ENCODE measurements around the gene BCAS2. TPM values are rescaled to one million over a fixed set of nuclear protein-coding genes. Genes with fewer than 3 reads are reported as not detected.

BCAS2 gene
- total and polyA plus RNA-seq, 11 donors: 18.6 to 44.4 (median 34.4) TPM

- ATAC-seq: no peak
- TF ChIP-seq CTCF (IDR thresholded peaks at IDR 0.05) (no peak), POLR2A (IDR thresholded peaks at IDR 0.05) (no peak)
- Histone ChIP-seq H3K9me3 (no peaks in the 10 kb centered on the region), H3K36me3 (no peaks in the 10 kb centered on the region), H3K27ac (no peak overlapping the region), H3K27me3 (no peaks in the 10 kb centered on the region), H3K4me1 (no peaks in the 10 kb centered on the region), H3K4me3 (no peak overlapping the region)
- intact Hi-C loops (cut with DNase I): no loop called here
- 40 to 68% (median 64%) methylated on average over 2 of the region's 2 CpGs for WGBS, 4 donors
- no peak for DNase-seq
These were observed 59.2 kb downstream of the BCAS2 start for GRCh38 chr1:114522264-114522575.

- intact Hi-C loops (cut with DNase I): no loop called here
- no peaks in the 10 kb centered on the region for H3K4me1 ChIP-seq
- WGBS, 4 donors: 82 to 90% (median 89%) methylated on average over 8 of the region's 8 CpGs
- no peaks in the 10 kb centered on the region for H3K27me3 ChIP-seq
- no peak for TF ChIP-seq POLR2A (IDR thresholded peaks at IDR 0.05)
- TF ChIP-seq CTCF (IDR thresholded peaks at IDR 0.05): no peak
- no peak overlapping the region for H3K4me3 ChIP-seq
- no peak for DNase-seq
- no peak for ATAC-seq
- no peak overlapping the region for H3K27ac ChIP-seq
- H3K9me3 ChIP-seq: no peaks in the 10 kb centered on the region
- H3K36me3 ChIP-seq: no peaks in the 10 kb centered on the region
These were observed 59.8 kb downstream of the BCAS2 start for GRCh38 chr1:114521396-114522263.

Other genes with a start within 250 kb of the BCAS2 start
- gene TRIM33, start 70.4 kb downstream of the BCAS2 start, total RNA-seq: 10 to 100 TPM; 12.1 to 30.8 (median 21.4) TPM
- 1 to 10 TPM; 6.1 to 6.2 TPM for gene TRIM33, start 70.4 kb downstream of the BCAS2 start, polyA plus RNA-seq
- gene DENND2C, start 88.4 kb upstream of the BCAS2 start, total RNA-seq: 1 to 10 TPM; 2.1 to 4.1 (median 3.2) TPM
- gene DENND2C, start 88.4 kb upstream of the BCAS2 start, polyA plus RNA-seq: 1 to 10 TPM; 1.6 to 2.1 TPM
- gene AMPD1, start 113.9 kb upstream of the BCAS2 start, total RNA-seq: not detected
- gene AMPD1, start 113.9 kb upstream of the BCAS2 start, polyA plus RNA-seq: not detected
- 10 to 100 TPM in 5 of 9 donors, 1 to 10 TPM in 4; 7.1 to 25.7 (median 10.2) TPM for gene NRAS, start 135.2 kb upstream of the BCAS2 start, total RNA-seq
- 10 to 100 TPM in 1 of 2 donors, 1 to 10 TPM in 1; 4.2 to 19.1 TPM for gene NRAS, start 135.2 kb upstream of the BCAS2 start, polyA plus RNA-seq
- 1,000 to 10,000 TPM in 2 of 9 donors, 100 to 1,000 TPM in 7; 714 to 1,317 (median 905) TPM for gene CSDE1, start 176.4 kb upstream of the BCAS2 start, total RNA-seq
- 100 to 1,000 TPM; 177 to 381 TPM for gene CSDE1, start 176.4 kb upstream of the BCAS2 start, polyA plus RNA-seq
- gene SIKE1, start 199.1 kb upstream of the BCAS2 start, total RNA-seq: 10 to 100 TPM; 22.1 to 41.7 (median 34.2) TPM
- 10 to 100 TPM; 20.4 to 29.0 TPM for gene SIKE1, start 199.1 kb upstream of the BCAS2 start, polyA plus RNA-seq

Measured in heart left ventricle (tissue), 16 donors.